K562 (cell line): ENCODE results near the gene SYCP2. TPM values are rescaled to one million over a fixed set of nuclear protein-coding genes. Genes with fewer than 3 reads are reported as not detected.

Experiments
- E2F5 ChIP-seq: sonication (generic); formaldehyde crosslinking; IDR thresholded peaks from 2 replicates; pipeline ENCODE4 v1.8.0; 2022; ENCODE audit warnings: mild to moderate bottlenecking, missing genetic modification reagents
- E4F1 ChIP-seq: fragments of 250-450 bp; sonication (Bioruptor Pico); IDR thresholded peaks from 2 replicates; pipeline ENCODE4 v1.5.0; 2021; ENCODE audit warnings: mild to moderate bottlenecking, borderline replicate concordance
- EP400 ChIP-seq: fragments of 450-650 bp; IDR thresholded peaks from 2 replicates; pipeline ENCODE4 v1.6.1; 2017; ENCODE audit warnings: antibody characterized with exemption, mild to moderate bottlenecking, moderate library complexity
- ERF ChIP-seq: fragments of 450-650 bp; formaldehyde crosslinking; IDR thresholded peaks from 2 replicates; pipeline ENCODE4 v1.4.0; 2020; ENCODE audit warnings: mild to moderate bottlenecking, mixed read lengths
- FOXA3 ChIP-seq, 2 experiments: fragments of 450-650 bp in 1 of 2; sonication (generic) in 1 of 2; formaldehyde crosslinking; IDR thresholded peaks in 1 of 2; conservative IDR thresholded peaks in 1 of 2; 2 replicates each; pipeline versions ENCODE4 v1.4.0 to v1.8.0; 2020 to 2022; ENCODE audit warnings: mild to moderate bottlenecking in 2 of 2, missing genetic modification reagents in 1 of 2
- JUND ChIP-seq, 2 experiments: IDR thresholded peaks; 2 replicates in 1 of 2; 3 replicates in 1 of 2; pipeline ENCODE4 v1.6.1; 2011; ENCODE audit warnings: borderline replicate concordance in 2 of 2, low read depth in 2 of 2, low read length in 2 of 2, improper control_type of control experiment in 1 of 2, missing biosample characterization in 1 of 2, missing genetic modification characterization in 1 of 2, missing genetic modification reagents in 1 of 2
- KAT7 ChIP-seq: sonication (generic); formaldehyde crosslinking; IDR thresholded peaks from 2 replicates; pipeline ENCODE4 v1.8.0; 2022; ENCODE audit warnings: missing genetic modification reagents, mild to moderate bottlenecking, borderline replicate concordance
- KLF13 ChIP-seq: fragments of 450-650 bp; IDR thresholded peaks from 2 replicates; pipeline ENCODE4 v1.6.1; 2016; ENCODE audit warnings: missing genetic modification characterization, low read depth, mild to moderate bottlenecking, missing compliant biosample characterization, moderate library complexity, borderline replicate concordance
- MAZ ChIP-seq, 2 experiments: fragments of 450-650 bp in 1 of 2; sonication (generic) in 1 of 2; formaldehyde crosslinking; IDR thresholded peaks in 1 of 2; conservative IDR thresholded peaks in 1 of 2; 2 replicates each; pipeline versions ENCODE4 v1.4.0 to v1.5.0; 2020; ENCODE audit warnings: mild to moderate bottlenecking in 1 of 2, missing genetic modification reagents in 1 of 2
- MECOM ChIP-seq: fragments of 250-450 bp; sonication (Bioruptor Pico); IDR thresholded peaks from 2 replicates; pipeline ENCODE4 v1.8.0; 2022; ENCODE audit warnings: inconsistent platforms
- NELFE ChIP-seq: IDR thresholded peaks from 2 replicates; pipeline ENCODE4 v1.6.1; 2011; ENCODE audit warnings: mild to moderate bottlenecking; ENCODE audit not compliant: insufficient read depth, insufficient read length
- NFE2 ChIP-seq: IDR thresholded peaks from 2 replicates; pipeline ENCODE4 v1.6.1; 2014; ENCODE audit warnings: antibody characterized with exemption, low read depth
- NUFIP1 ChIP-seq: fragments of 450-650 bp; IDR thresholded peaks from 2 replicates; pipeline ENCODE4 v1.6.1; 2018; ENCODE audit not compliant: partially characterized antibody
- POLR2A ChIP-seq: fragments of 450-650 bp; conservative IDR thresholded peaks from 2 replicates; pipeline ENCODE4 v1.6.1; 2016
- RAD51 ChIP-seq: fragments of 450-650 bp; IDR thresholded peaks from 2 replicates; pipeline ENCODE4 v1.7.1; 2016; ENCODE audit warnings: low read depth, mild to moderate bottlenecking, borderline replicate concordance
- SMARCA5 ChIP-seq: fragments of 450-650 bp; IDR thresholded peaks from 2 replicates; pipeline ENCODE4 v1.6.1; 2016
- SRSF1 ChIP-seq: fragments of 200-400 bp; formaldehyde crosslinking; IDR thresholded peaks from 2 replicates; pipeline ENCODE4 v1.6.1; 2017; ENCODE audit warnings: mild to moderate bottlenecking, low read depth, low read length, moderate library complexity
- ZNF830 ChIP-seq: fragments of 250-450 bp; sonication (Bioruptor Pico); IDR thresholded peaks from 2 replicates; pipeline ENCODE4 v1.5.0; 2021; ENCODE audit warnings: mild to moderate bottlenecking
- polyA plus RNA-seq, 8 experiments: library from polyadenylated mRNA; depleted of rRNA in 4 of 8; stranded (reverse) in 5 of 8; unstranded in 3 of 8; fragments of >200 nt; fragmentation: Nextera tagmentation in 2 of 8; fragmentation: Illumina TruSeq in 1 of 8; extraction: Ambion mirVana in 2 of 8; extraction: Trizol in 1 of 8; gene quantifications; 2 replicates each; pipeline versions ENCODE4 v1.2.1 to v1.2.3, GENCODE V29; 2011 to 2014; ENCODE audit warnings: inconsistent platforms in 1 of 8, missing spikeins in 1 of 8
- total RNA-seq, 7 experiments: library from RNA; depleted of rRNA in 6 of 7; stranded (reverse); fragments of >200 nt in 6 of 7; fragmentation: Illumina TruSeq in 2 of 7; extraction: Trizol in 2 of 7; gene quantifications; 2 replicates each; pipeline versions ENCODE4 v1.2.1 to v1.2.3, GENCODE V29; 2011 to 2021; ENCODE audit warnings: low replicate concordance in 1 of 7
- TF ChIP-seq, protein P1 (sequence below): sonication (generic); formaldehyde crosslinking; IDR thresholded peaks from 2 replicates; pipeline ENCODE4 v1.9.0; 2022; ENCODE audit warnings: mild to moderate bottlenecking, missing genetic modification reagents
- TF ChIP-seq, protein P2 (sequence below): fragments of 450-650 bp; IDR thresholded peaks from 2 replicates; pipeline ENCODE4 v1.6.1; 2016; ENCODE audit warnings: antibody characterized with exemption
- TF ChIP-seq, protein P3 (sequence below): IDR thresholded peaks from 2 replicates; pipeline ENCODE4 v1.6.1; 2014; ENCODE audit warnings: antibody characterized with exemption

The SYCP2 gene
- total and polyA plus RNA-seq, 9 of the 15 experiments (the other 6 are each of a cell fraction or from before 2014, with no cell fraction given): 0.24 to 1.6 (median 0.67) TPM

DNA sequence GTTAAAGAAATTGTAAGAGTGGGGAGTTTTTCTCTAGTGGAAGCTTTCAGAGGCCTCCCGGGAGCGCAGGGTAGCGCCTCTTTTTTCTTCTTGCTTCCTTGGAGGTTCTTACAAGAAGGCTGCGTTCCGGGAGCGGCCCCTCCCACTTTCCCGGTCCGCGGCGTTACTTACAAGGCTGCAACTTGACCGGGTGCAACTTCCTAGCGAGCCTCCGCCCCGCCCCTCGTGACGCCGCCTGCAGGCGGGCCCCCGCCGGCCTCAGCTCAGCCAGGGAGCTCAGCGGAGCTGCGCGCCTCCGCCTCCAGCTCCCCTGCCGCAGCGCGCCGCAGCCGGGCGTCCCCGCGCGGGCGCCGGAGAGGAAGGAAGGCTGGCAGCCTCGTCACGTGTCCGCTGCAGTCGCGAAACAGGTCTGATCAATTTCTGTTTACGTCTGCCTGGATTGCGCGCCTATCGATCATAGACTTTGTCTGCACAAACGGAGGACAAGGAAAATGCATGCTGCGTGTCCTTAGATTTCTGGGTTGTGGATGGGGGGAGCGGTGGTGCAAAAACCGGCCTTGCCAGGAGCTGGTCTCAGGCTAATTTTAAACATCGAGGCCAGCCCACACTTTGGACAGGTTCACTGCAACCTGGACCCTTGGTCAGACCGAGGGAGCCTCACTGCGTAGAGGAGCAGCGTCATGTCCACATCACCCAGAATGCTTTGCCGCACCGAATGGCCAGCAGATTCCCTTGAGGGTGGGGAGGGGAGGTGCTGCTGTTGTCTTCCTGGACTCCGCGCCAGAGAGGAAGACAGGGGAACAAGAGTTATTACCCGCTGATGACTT is 6.9 kb upstream of the SYCP2 start, which contains the start of the genes FAM217B and PPP1R3D (continued):
- TF ChIP-seq NELFE (no peak), NFE2 (peak; percentile 16; the same call in 1 of the 2 replicates), ERF (CRISPR knock-in tag) (no peak), RAD51 (peak; percentile 70; the same call in 1 of the 2 replicates), ZNF830 (CRISPR knock-in tag) (no peak), E4F1 (CRISPR knock-in tag) (no peak), FOXA3 (CRISPR knock-in tag; conservative IDR thresholded peaks at IDR 0.05 in 1 of 2, IDR thresholded peaks at IDR 0.05 in 1 of 2) (no peak), EP400 (peak; percentile 76; the same call in 1 of the 2 replicates), SRSF1 (no peak), KAT7 (CRISPR knock-in tag) (no peak), SMARCA5 (0 out of 2 replicates have a peak, but pooled peaks have one; percentile 17), E2F5 (CRISPR knock-in tag) (no peak), NUFIP1 (peak; percentile 53), MAZ (CRISPR knock-in tag; conservative IDR thresholded peaks at IDR 0.05 in 1 of 2, IDR thresholded peaks at IDR 0.05 in 1 of 2) (peak; percentile 43 to 88; a peak in 3 of 4 replicates), JUND (IDR thresholded peaks at IDR 0.05; ENCODE audit: borderline replicate concordance, low read depth, low read length) (peak; percentile 55; the same call in 1 of the 2 replicates), JUND (tag; IDR thresholded peaks at IDR 0.05; ENCODE audit: borderline replicate concordance, low read depth, low read length) (peak; percentile 13; the same call in 2 of the 3 replicates), MECOM (CRISPR knock-in tag) (peak; percentile 49; the same call in 1 of the 2 replicates), POLR2A (peak; percentile 86), KLF13 (peak; percentile 69; the same call in 1 of the 2 replicates)
- TF ChIP-seq, protein P1, sequence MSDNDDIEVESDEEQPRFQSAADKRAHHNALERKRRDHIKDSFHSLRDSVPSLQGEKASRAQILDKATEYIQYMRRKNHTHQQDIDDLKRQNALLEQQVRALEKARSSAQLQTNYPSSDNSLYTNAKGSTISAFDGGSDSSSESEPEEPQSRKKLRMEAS (CRISPR knock-in tag): peak; percentile 61; the same call in 1 of the 2 replicates
- TF ChIP-seq, protein P2, sequence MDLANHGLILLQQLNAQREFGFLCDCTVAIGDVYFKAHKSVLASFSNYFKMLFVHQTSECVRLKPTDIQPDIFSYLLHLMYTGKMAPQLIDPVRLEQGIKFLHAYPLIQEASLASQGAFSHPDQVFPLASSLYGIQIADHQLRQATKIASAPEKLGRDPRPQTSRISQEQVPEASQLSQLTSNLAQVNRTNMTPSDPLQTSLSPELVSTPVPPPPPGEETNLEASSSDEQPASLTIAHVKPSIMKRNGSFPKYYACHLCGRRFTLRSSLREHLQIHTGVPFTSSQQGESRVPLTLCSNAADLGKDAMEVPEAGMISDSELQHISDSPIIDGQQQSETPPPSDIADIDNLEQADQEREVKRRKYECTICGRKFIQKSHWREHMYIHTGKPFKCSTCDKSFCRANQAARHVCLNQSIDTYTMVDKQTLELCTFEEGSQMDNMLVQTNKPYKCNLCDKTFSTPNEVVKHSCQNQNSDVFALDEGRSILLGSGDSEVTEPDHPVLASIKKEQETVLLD: no peak
- TF ChIP-seq, protein P3, sequence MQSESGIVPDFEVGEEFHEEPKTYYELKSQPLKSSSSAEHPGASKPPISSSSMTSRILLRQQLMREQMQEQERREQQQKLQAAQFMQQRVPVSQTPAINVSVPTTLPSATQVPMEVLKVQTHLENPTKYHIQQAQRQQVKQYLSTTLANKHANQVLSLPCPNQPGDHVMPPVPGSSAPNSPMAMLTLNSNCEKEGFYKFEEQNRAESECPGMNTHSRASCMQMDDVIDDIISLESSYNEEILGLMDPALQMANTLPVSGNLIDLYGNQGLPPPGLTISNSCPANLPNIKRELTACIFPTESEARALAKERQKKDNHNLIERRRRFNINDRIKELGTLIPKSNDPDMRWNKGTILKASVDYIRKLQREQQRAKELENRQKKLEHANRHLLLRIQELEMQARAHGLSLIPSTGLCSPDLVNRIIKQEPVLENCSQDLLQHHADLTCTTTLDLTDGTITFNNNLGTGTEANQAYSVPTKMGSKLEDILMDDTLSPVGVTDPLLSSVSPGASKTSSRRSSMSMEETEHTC: 0 out of 2 replicates have a peak, but pooled peaks have one; percentile 15
